Activated CD4-positive, alpha-beta T cell treated with anti-CD3 and anti-CD28 coated beads, Interleukin-2, amount 50 U/mL, for 1 hour (primary cell): ENCODE results near the gene APC.
"Not testable (repeated sequence)": the region's sequence is repeated elsewhere in the genome, so short reads cannot be mapped to it uniquely, and the experiment has no call there.

Experiments
- DNase-seq: peaks from one replicate; pipeline ENCODE4 v3.0.0-alpha.2; 2020

Gene APC

DNA sequence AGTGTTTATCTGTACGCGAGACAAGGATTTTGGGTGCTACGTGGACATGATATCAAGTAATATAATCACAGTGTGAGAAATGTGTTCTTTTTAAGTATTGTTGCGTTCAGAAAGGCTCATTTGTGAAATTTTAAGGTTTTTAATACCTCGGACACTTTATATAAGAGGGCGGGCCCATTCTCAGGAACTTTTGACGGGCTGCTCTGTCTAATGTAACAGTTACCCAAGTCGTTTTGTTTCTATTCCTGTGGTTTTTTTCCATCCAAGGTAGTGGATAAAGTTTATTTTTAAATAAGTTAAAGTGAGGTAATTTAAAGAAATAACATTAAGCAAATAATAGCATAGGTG lies 123.9 kb downstream of the APC start:
- DNase-seq: no peak

DNA sequence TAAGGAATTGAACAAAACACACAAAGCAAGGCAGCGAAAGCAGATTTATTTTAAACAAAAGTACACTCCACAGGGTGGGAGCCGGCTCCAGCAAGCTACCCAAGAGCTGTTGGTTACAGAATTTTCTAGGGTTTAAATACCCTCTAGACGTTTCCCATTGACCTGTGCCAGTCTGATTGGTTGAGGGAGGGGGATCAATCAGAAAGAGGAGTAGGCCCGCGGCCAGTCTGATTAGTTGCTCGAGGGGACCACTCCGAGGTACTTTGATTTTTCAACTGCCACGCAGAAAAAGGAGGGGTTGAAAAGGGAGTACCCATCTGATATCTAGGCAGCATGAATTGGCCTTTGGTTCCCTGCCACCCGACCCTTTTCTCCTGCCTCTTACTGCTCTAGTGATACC lies 124.4 kb downstream of the APC start:
- no peak for DNase-seq

- no peak for DNase-seq
Observed at GRCh38 chr5:112863549-112863948, 125.9 kb downstream of the APC start.

GRCh38 chr5:112865128-112865527 lies 127.4 kb downstream of the APC start:
- DNase-seq: no peak

DNA sequence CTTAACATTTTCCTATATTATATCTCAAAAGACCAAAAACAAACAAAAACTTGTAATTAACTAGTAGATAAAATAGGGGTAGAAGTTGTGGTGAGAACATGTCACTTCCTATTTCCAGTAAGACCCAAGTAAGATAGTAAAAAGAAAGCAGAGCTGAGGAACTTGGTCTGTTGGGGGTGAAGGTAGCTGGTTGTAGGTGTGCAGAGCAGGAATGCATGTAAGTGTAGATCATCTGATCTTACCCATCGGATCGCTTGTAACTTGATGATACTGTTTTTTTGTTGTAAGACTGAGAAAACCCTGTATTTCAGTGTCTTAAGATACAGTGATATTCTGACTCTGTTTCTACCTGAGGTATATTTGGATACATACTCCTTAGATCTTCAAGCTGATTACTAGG lies 129.1 kb downstream of the APC start:
- DNase-seq: no peak

- no peak for DNase-seq
Observed at GRCh38 chr5:112867411-112867810, 129.7 kb downstream of the APC start.

DNA sequence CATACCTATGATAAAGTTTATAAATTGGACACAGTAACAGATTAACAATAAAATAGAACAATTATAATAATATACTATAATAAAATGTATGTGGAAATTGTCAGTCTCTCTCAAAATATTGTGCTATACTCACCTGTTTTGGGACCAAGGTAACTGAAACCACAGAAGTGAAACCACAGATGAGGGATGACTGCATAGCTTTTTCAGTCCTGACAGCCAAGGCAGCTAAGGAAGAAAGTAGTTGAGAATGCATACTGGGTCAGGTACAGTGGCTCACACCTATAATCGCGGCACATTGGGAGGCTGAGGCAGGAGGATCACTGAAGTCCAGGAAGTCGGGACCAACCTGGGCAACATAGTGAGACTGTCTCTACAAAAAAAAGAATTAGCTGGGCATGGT lies 132.3 kb downstream of the APC start:
- DNase-seq: no peak

- DNase-seq: no peak
Observed at GRCh38 chr5:112870966-112871365, 133.3 kb downstream of the APC start.

DNA sequence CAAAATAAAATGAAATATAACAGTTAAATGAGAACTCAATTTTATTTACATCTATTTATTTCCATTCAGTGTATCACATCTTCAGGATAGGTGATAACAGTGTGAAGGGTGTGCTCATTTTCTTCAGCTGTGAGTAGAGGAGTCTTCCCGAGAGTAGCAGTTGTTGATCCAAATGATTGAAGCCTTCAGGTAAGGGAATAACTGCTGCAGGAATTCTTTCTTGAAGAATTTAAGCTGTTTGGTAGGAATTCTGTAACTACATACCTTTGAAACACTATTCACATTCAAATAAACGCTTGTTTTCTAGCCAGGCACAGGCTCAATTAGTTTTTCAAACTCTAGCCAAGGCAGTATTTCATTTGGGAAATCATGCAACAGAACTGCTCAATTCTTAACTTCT lies 138.7 kb downstream of the APC start:
- no peak for DNase-seq

GRCh38 chr5:112878101-112878500 lies 140.4 kb downstream of the APC start:
- DNase-seq: no peak

- peak; percentile 32 for DNase-seq
Observed at GRCh38 chr5:112878760-112879159, 141.1 kb downstream of the APC start.

DNA sequence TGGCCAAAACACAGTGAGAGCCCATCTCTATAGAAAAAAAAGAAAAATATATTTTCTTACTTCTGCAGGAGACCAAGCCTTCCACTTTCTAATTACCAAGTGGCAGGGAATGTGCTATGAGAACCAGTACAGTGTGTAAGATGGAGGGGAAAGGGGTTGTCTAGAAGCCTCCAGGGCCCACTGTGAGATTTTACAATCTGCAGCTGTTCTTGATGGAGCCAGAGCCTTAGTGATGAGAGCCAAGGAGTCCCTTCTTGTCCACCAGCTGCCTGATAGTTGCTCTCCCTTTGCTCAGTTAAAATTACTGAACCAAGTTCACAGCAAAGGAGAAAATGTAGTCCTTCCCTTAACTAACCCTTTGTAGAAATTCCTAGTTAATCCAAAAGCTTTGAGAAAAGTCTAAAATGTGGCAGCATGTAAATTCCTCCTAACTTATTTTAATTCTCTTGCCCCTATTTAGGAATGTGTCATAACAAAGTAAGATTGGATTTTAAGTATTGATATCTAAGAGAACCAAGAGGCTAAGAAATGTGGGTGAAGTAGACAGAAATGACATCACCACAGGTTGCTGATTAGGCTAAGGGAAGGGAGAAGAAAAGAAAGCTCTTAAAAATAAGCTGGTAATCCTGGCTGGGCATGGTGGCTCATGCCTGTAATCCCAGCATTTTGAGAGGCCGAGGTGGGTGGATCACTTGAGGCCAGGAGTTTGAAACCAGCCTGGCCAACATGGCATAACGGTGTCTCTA lies 142.7 kb downstream of the APC start:
- DNase-seq: no peak

DNA sequence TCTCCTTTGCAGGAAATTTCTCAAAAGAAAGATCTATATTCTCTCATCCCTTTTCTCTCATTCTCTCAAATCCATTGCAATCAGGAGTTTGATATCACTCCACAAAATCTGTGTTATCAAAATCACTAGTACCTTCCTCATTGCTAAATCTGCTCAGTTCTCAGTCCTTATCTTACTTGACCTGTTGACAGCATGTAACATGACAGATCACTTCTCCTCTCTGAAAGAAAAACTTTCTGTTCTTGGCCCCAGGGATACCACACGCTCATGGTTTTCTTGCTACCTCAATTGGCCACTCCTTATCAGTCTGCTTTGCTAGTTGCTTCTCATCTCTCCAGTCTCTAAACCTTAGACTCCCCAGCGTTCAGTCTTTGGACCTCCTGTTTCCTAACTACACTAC lies 145.5 kb downstream of the APC start:
- DNase-seq: no peak

GRCh38 chr5:112885001-112885400 lies 147.3 kb downstream of the APC start:
- DNase-seq: no peak

DNA sequence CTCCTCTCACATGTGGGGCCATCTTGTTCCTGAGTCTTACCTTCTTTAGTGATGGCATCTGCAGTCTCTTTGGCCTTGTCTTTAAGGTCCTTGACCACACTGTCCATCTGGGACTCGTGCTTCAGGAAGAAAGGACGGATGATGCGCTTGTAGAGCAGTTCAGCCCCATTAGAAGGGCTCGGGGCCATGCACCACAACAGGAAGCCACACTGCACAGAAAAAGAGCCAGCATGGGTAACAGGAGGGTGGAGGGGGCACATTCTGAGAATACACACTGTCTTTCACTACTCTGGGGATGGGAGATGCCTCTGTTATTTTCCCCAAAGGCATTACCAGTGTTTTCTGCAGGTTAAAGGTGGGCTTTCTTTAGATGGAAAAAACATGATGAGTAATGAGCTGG lies 149.3 kb downstream of the APC start:
- no peak for DNase-seq

DNA sequence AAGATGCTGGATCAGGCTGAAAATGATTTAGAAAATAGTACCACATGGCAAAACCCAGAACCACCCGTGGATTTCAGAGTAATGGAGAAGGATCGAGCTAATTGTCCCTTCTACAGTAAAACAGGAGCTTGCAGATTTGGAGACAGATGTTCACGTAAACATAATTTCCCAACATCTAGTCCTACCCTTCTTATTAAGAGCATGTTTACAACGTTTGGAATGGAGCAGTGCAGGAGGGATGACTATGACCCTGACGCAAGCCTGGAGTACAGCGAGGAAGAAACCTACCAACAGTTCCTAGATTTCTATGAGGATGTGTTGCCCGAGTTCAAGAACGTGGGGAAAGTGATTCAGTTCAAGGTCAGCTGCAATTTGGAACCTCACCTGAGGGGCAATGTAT lies 154.4 kb downstream of the APC start:
- not testable (repeated sequence) for DNase-seq

DNA sequence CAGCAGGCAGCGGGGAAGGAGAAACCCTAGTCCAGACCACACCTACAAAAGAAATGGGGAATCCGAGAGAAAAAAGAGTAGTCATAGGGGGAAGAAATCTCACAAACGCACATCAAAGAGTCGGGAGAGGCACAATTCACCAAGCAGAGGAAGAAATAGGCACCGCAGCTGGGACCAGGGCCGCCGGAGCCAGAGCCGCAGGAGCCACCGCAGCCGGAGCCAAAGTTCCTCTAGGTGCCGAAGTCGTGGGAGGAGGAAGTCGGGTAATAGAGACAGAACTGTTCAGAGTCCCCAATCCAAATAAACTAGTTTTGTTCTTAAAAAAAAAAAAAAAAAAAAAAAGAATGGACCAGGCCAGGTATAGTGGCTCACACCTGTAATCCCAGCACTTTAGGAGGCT lies 155.1 kb downstream of the APC start:
- no peak for DNase-seq

DNA sequence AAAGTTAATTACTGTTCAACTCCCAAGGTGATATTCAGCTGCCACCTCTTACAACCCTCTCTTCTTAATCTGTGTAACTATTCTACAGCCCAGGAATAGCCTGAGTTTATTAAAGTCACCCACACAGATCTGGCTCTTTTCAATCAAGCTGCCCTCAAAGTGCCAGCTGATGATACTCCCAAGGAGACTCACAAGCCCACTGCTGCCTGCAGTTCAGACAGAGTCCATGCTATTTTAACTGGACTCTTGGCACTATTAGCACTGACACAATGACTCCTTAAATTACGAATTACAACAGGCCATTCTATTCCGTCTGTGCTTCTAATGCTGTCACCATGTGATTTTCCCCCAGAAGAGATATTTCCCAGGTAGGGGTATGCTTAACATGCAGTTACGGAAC lies 158.0 kb downstream of the APC start:
- DNase-seq: no peak
